Amniotic stem cell (primary cell): ENCODE results near the gene STARD3.
"Not testable (repeated sequence)": the region's sequence is repeated elsewhere in the genome, so short reads cannot be mapped to it uniquely, and the experiment has no call there.

ENCODE experiments used
- DNase-seq: peaks from one replicate; lab custom pipeline; 2025; lab: John Stamatoyannopoulos, UW

STARD3 gene

GRCh38 chr17:39636927-39637736 is at the start of gene STARD3:
STARD3 (plus strand) TSS chr17:39637144; CDS start chr17:39653532, 16,388 bp downstream.
- peak; percentile 38 for DNase-seq

- not testable (repeated sequence) for DNase-seq
Observed at GRCh38 chr17:39590180-39590579, 46.8 kb upstream of the STARD3 start.

- peak; percentile 19 for DNase-seq
Observed at GRCh38 chr17:39591958-39592954, 44.7 kb upstream of the STARD3 start.

- DNase-seq: no peak
Observed at GRCh38 chr17:39593371-39593770, 43.6 kb upstream of the STARD3 start.

- no peak for DNase-seq
Observed at GRCh38 chr17:39595294-39595693, 41.6 kb upstream of the STARD3 start.

GRCh38 chr17:39595928-39596510 is 40.9 kb upstream of the STARD3 start:
- DNase-seq: no peak

- DNase-seq: no peak
Observed at GRCh38 chr17:39596543-39597267, 40.2 kb upstream of the STARD3 start.

- DNase-seq: no peak
Observed at GRCh38 chr17:39597372-39598046, 39.4 kb upstream of the STARD3 start.

GRCh38 chr17:39598047-39598481 is 38.9 kb upstream of the STARD3 start:
- no peak for DNase-seq

GRCh38 chr17:39598630-39599003 is 38.3 kb upstream of the STARD3 start:
- no peak for DNase-seq

- no peak for DNase-seq
Observed at GRCh38 chr17:39599004-39599664, 37.8 kb upstream of the STARD3 start.

GRCh38 chr17:39599665-39600231 is 37.2 kb upstream of the STARD3 start:
- no peak for DNase-seq

GRCh38 chr17:39600288-39600996 is 36.5 kb upstream of the STARD3 start:
- DNase-seq: no peak

- DNase-seq: no peak
Observed at GRCh38 chr17:39600997-39601597, 35.8 kb upstream of the STARD3 start.

- no peak for DNase-seq
Observed at GRCh38 chr17:39601758-39602532, 35.0 kb upstream of the STARD3 start.

GRCh38 chr17:39602533-39603303 is 34.2 kb upstream of the STARD3 start:
- no peak for DNase-seq

- no peak for DNase-seq
Observed at GRCh38 chr17:39603304-39604016, 33.5 kb upstream of the STARD3 start.
